Measurements from ENCODE around the gene ATP8A2.
"Not testable (repeated sequence)": the region's sequence is repeated elsewhere in the genome, so short reads cannot be mapped to it uniquely, and the experiment has no call there.

ATP8A2 gene

GRCh38 chr13:25816239-25816638 is 444.5 kb downstream of the ATP8A2 start:
- H3K4me3 ChIP-seq (replicated peaks; ENCODE audit: low read depth, low read length), result no peak overlapping the region
- no peak for DNase-seq (ENCODE audit: low read depth)
- no peak for TF ChIP-seq CTCF (IDR thresholded peaks at IDR 0.05; ENCODE audit: low read length, missing control alignments)

DNA sequence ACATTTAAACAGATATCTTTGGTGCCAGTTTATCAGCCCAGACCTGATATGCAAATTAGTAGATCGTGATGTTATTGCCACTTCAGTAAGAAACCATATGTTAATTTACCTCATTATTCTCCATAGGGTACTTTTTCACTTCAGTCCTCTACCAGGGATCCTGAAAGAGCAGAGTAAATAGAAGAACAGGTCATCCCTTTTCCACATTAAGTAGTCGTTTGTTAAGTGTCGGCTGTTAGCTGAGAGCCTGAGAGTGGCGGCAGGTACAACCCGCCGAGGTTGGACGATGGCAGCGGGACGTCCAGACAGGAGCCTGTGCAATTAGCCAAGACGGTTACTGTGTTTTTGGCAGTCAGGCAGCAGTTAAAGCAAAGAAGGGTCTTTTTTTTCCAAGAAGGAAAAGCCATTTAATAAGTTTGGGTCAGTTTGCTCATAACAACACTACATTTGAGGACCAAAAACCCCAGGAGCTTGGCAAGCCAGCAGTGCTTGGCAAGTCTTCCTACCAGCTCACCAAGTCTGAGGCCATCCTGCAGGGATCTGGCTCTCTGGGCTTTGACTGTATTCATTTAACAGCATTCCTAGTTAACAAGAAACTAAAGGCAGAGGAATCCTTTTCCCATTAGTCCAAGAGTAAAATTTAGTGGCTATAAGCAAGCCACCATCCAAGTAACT is 448.2 kb downstream of the ATP8A2 start:
- DNase-seq (ENCODE audit: low read depth), result no peak
- TF ChIP-seq CTCF (IDR thresholded peaks at IDR 0.05; ENCODE audit: low read length, missing control alignments), result no peak
- no peak overlapping the region for H3K4me3 ChIP-seq (replicated peaks; ENCODE audit: low read depth, low read length)

- no peak overlapping the region for H3K4me3 ChIP-seq (replicated peaks; ENCODE audit: low read depth, low read length)
- no peak for TF ChIP-seq CTCF (IDR thresholded peaks at IDR 0.05; ENCODE audit: low read length, missing control alignments)
- no peak for DNase-seq (ENCODE audit: low read depth)
Observed at GRCh38 chr13:25821776-25822175, 450.0 kb downstream of the ATP8A2 start.

DNA sequence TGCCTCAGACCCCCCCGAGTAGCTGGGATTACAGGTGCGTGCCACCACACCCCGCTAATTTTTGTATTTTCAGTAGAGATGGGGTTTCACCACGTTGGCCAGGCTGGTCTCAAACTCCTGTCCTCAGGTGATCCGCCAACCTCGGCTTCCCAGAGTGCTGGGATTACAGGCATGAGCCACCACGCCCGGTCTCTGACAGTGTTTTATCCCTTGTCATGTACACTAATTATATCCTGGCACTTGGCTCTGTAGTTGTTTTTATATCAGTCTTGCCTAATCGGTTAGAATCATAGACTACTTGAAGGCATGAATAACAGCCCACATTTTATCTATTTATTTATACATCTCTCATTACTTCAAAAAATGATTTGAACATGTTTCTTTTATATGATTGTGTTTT is 455.4 kb downstream of the ATP8A2 start:
- not testable (repeated sequence) for H3K4me3 ChIP-seq (replicated peaks; ENCODE audit: low read depth, low read length); DNase-seq (ENCODE audit: low read depth)

DNA sequence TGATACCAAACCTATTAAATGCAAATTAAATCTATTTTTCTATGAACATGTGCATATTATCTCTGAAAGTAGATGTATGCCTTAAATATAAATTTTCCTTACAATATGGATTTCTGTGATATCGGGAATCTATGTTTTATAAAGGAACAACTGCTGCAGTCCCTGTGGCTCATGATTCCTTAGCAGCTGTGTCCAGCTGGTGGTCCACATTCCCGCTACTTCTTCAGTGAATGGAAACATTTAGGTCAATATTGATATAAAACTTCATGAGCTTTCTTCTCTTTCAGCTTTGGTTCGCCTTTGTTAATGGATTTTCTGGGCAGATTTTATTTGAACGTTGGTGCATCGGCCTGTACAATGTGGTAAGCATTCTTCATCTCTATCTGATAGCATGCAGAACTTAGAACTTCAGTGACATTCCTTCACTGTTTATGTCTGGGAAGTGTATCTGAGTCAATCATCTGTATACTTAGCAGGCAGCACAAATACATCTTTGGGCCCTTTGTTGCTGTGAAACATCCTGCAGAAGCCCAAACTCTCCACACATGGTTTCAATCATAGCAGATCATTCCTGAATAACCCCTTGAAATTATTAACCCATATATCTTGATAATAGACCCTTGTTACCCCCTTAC is 456.2 kb downstream of the ATP8A2 start:
- H3K4me3 ChIP-seq (replicated peaks; ENCODE audit: low read depth, low read length), result no peak overlapping the region
- TF ChIP-seq CTCF (IDR thresholded peaks at IDR 0.05; ENCODE audit: low read length, missing control alignments), result no peak
- no peak for DNase-seq (ENCODE audit: low read depth)

- DNase-seq (ENCODE audit: low read depth), result no peak
- TF ChIP-seq CTCF (IDR thresholded peaks at IDR 0.05; ENCODE audit: low read length, missing control alignments), result no peak
Observed at GRCh38 chr13:25833761-25834160, 462.0 kb downstream of the ATP8A2 start.

GRCh38 chr13:25836574-25837336 is 465.0 kb downstream of the ATP8A2 start:
- no peak for DNase-seq (ENCODE audit: low read depth)
- no peak overlapping the region for H3K4me3 ChIP-seq (replicated peaks; ENCODE audit: low read depth, low read length)
- no peak for TF ChIP-seq CTCF (IDR thresholded peaks at IDR 0.05; ENCODE audit: low read length, missing control alignments)

More at GRCh38 chr13:25833761-25834160, 462.0 kb downstream of the ATP8A2 start:
- H3K4me3 ChIP-seq (replicated peaks; ENCODE audit: low read depth, low read length), result no peak overlapping the region
